Kidney (tissue), 14 donors: ENCODE measurements around the gene BEND6. TPM values are rescaled to one million over a fixed set of nuclear protein-coding genes. Genes with fewer than 3 reads are reported as not detected.

Source experiments
- DNase-seq, 5 donors: peaks; one replicate each; pipeline ENCODE4 v3.0.0-alpha.2; 2013 to 2020
- FAIRE-seq: peaks from 2 replicates; lab custom pipeline; 2012; peaks lifted over from hg19 to GRCh38; lab: Jason Lieb, UNC
- H3K27ac ChIP-seq, 2 donors: one replicate each; pipeline ENCODE4 v1.7.0; 2013; ENCODE audit warnings: low read depth in 2 of 2, low read length in 2 of 2, inconsistent platforms in 1 of 2
- H3K27me3 ChIP-seq: one replicate; pipeline ENCODE4 v1.7.1; 2013; ENCODE audit warnings: low read length, inconsistent platforms; ENCODE audit not compliant: control insufficient read depth, insufficient read depth
- H3K36me3 ChIP-seq, 3 donors: one replicate each; pipeline versions ENCODE4 v1.7.0 to v1.7.1; 2013; ENCODE audit warnings: low read length in 3 of 3, control low read depth in 1 of 3, inconsistent platforms in 1 of 3; ENCODE audit not compliant: insufficient read depth in 3 of 3, control insufficient read depth in 2 of 3
- H3K4me1 ChIP-seq, 3 donors: one replicate each; pipeline versions ENCODE4 v1.7.0 to v1.7.1; 2013; ENCODE audit warnings: low read length in 3 of 3, inconsistent platforms in 1 of 3, low read depth in 1 of 3; ENCODE audit not compliant: control insufficient read depth in 2 of 3, insufficient read depth in 2 of 3
- H3K4me3 ChIP-seq, 3 donors: one replicate each; pipeline versions ENCODE4 v1.7.0 to v1.8.1; 2013; ENCODE audit warnings: low read length in 3 of 3, control low read depth in 1 of 3, inconsistent platforms in 1 of 3
- H3K9ac ChIP-seq, 3 donors: one replicate each; pipeline versions ENCODE4 v1.7.0 to v1.7.1; 2013; ENCODE audit warnings: low read length in 3 of 3, control low read depth in 1 of 3, inconsistent platforms in 1 of 3
- H3K9me3 ChIP-seq, 3 donors: one replicate each; pipeline versions ENCODE4 v1.7.0 to v1.7.1; 2013; ENCODE audit warnings: low read length in 3 of 3, control low read depth in 1 of 3, inconsistent platforms in 1 of 3; ENCODE audit not compliant: control insufficient read depth in 2 of 3, insufficient read depth in 1 of 3
- intact Hi-C: fragments of 100-400 bp; cut with DNase I; formaldehyde crosslinking; loops from one replicate; pipeline ENCODE4 v1.11.1; 2022
- polyA plus RNA-seq: library from polyadenylated mRNA; stranded (reverse); fragments of 350-450 nt; fragmentation: Illumina TruSeq; extraction: RNeasy Lipid Tissue Mini Kit (QIAGEN cat#74804); gene quantifications from one replicate; pipeline ENCODE4 v1.2.3, GENCODE V29; 2014; ENCODE audit warnings: low read depth, low replicate concordance; ENCODE audit not compliant: insufficient read depth
- total RNA-seq: library from RNA; stranded (reverse); fragmentation: NEBNext Ultra II Directional; extraction: Animal tissue kit (Norgen Biotek cat#: 25700); gene quantifications from one replicate; pipeline ENCODE4 v1.2.1, GENCODE V29; 2021
- TF ChIP-seq, protein P1 (sequence below): IDR thresholded peaks from 3 replicates; pipeline ENCODE4 v1.5.1; 2012; ENCODE audit warnings: mild to moderate bottlenecking, moderate library complexity, borderline replicate concordance; ENCODE audit not compliant: insufficient read depth; ENCODE audit errors: extremely low read depth
- donor health status: control.
- donor health status: control.
- donor health status: control.
- donor health status: control.
- donor health status: control.
- donor health status: DM: yes; HTN: yes; CAD: no.
- donor health status: Normal renal cell carcinoma (clear cell type).

The BEND6 gene
- total and polyA plus RNA-seq, 2 donors from 2014 or later, result 0.72 to 0.86 TPM

DNA sequence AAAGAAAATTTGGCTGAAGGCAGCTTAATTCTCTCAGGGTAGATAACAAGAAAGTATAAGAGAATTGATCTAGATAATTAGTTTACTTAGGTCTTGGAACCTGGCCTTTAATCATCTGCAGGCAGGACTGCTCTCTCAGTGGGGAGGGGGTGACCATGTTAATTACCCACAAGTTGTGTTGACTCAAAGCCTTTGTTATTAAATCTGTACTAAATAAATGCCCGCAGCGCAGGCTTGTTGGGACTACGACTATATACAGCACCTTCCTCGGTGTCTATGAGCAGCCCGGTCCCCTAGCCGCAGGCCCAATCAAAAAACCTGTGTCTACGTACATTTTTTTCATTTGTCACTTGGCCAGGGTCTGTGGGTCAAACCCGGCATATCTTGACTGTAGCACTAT, 119.5 kb downstream of the BEND6 start:
- H3K9ac ChIP-seq, result no peak overlapping the region
- H3K27ac ChIP-seq, result no peak overlapping the region
- H3K4me1 ChIP-seq, result no peaks in the 10 kb centered on the region
- DNase-seq (no peak), FAIRE-seq (no peak)
- TF ChIP-seq, protein P1, sequence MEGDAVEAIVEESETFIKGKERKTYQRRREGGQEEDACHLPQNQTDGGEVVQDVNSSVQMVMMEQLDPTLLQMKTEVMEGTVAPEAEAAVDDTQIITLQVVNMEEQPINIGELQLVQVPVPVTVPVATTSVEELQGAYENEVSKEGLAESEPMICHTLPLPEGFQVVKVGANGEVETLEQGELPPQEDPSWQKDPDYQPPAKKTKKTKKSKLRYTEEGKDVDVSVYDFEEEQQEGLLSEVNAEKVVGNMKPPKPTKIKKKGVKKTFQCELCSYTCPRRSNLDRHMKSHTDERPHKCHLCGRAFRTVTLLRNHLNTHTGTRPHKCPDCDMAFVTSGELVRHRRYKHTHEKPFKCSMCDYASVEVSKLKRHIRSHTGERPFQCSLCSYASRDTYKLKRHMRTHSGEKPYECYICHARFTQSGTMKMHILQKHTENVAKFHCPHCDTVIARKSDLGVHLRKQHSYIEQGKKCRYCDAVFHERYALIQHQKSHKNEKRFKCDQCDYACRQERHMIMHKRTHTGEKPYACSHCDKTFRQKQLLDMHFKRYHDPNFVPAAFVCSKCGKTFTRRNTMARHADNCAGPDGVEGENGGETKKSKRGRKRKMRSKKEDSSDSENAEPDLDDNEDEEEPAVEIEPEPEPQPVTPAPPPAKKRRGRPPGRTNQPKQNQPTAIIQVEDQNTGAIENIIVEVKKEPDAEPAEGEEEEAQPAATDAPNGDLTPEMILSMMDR, result no peak
- H3K27me3 ChIP-seq, result no peaks in the 10 kb centered on the region
- no peaks in the 10 kb centered on the region for H3K36me3 ChIP-seq
- H3K9me3 ChIP-seq, result no peaks in the 10 kb centered on the region
- H3K4me3 ChIP-seq, result no peak overlapping the region
- intact Hi-C loops, result no loop called here

DNA sequence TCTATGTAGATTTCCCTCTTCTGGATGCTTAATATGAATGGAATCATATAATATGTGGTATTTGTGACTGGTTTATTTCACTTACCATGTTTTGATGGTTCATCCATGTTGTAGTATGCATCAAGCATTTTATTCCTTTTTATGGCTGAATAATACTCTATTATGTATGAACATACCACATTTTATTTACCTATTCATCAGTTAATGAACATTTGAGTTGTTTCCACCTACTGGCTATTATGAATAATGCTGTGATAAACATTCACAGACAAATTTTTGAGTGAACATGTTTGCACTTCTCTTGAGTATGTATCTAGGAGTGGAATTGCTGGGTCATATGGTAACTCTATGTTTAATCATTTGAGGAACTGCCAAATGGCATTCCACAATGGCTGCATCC, 120.2 kb downstream of the BEND6 start:
- H3K27me3 ChIP-seq, result no peaks in the 10 kb centered on the region
- H3K9ac ChIP-seq, result no peak overlapping the region
- H3K9me3 ChIP-seq, result no peaks in the 10 kb centered on the region
- no peaks in the 10 kb centered on the region for H3K36me3 ChIP-seq
- DNase-seq (no peak), FAIRE-seq (no peak)
- TF ChIP-seq, protein P1, result no peak
- H3K4me1 ChIP-seq, result no peaks in the 10 kb centered on the region
- H3K4me3 ChIP-seq, result no peak overlapping the region
- no peak overlapping the region for H3K27ac ChIP-seq
- intact Hi-C loops, result no loop called here

Other genes with a start within 250 kb of the BEND6 start
- 13.7 TPM for gene KIAA1586, start 91.6 kb downstream of the BEND6 start, total RNA-seq
- gene KIAA1586, start 91.6 kb downstream of the BEND6 start, polyA plus RNA-seq, result 4.4 TPM
- gene ZNF451, start 135.1 kb downstream of the BEND6 start, total RNA-seq, result 55.0 TPM
- 7.8 TPM for gene ZNF451, start 135.1 kb downstream of the BEND6 start, polyA plus RNA-seq
- gene BAG2, start 217.2 kb downstream of the BEND6 start, total RNA-seq, result 3.2 TPM
- 2.7 TPM for gene BAG2, start 217.2 kb downstream of the BEND6 start, polyA plus RNA-seq